Myocyte (in vitro differentiated cells): ENCODE measurements around the gene AGAP1. TPM values are rescaled to one million over a fixed set of nuclear protein-coding genes. Genes with fewer than 3 reads are reported as not detected.

ENCODE experiments used
- DNase-seq: peaks from one replicate; pipeline ENCODE4 v3.0.0-alpha.2; 2012; ENCODE audit warnings: low read depth
- total RNA-seq: library from RNA; depleted of rRNA; stranded (reverse); fragments of >200 nt; gene quantifications from 2 replicates; pipeline ENCODE4 v1.2.3, GENCODE V29; 2014

Gene AGAP1
- total RNA-seq, 1 donor from 2014 or later, result 15.5 TPM

DNA sequence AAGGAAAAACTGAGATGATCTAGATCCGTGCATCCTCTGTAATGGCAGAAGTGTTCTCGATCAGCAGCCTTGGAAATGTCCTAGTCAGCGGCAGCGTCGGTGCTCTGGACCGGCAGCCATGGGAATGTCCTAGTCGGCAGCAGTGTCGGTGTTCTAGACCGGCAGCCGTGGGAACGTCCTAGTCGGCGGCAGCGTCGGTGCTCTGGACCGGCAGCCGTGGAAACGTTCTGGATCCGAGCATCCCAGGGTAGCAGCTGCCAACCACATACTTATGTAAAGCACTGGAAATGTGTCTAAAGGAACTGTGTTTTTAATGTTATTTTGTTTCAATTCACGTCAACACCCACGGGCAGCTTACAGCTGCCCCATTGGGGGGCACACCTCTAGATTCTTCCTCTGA lies 615.6 kb downstream of the AGAP1 start:
- DNase-seq, result no peak

DNA sequence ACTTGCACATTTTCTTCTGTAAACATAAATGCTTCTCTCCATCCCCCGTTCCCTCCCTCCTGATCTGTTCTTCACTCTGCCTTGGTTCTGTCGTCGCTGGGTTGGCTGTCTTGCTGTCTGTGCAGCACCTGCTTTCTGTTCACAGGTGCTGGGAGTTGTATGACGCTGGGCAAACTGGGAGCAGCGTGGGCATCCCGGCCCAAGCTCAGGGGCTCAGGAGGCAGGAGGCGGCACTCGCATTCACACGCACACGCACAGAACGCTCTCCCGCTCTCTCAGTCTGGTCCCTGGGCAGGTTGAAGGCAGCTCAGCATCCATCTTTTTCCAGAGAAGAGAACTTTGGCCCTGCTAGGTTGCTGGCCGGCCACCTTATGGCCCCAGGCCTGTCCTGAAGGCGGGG lies 618.6 kb downstream of the AGAP1 start:
- no peak for DNase-seq

DNA sequence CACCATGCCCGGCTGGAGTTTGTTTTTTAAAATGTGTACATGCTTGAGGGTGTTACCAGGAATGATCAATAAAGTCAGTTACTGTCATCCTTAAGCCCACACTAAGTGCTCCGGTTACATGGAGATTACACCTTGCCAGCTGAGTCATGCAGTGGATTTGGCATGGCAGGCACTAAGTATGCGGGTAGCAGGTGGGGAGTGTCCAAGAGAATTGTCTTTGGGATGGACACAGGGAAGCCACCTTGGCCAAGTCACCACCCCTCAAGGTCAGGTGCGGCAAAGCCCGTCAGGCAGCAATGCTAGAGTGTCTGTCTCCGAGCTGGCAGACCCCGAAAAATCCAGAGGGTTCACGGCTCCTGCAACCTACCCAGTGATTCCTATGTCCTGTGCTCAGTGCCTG lies 619.6 kb downstream of the AGAP1 start:
- no peak for DNase-seq

DNA sequence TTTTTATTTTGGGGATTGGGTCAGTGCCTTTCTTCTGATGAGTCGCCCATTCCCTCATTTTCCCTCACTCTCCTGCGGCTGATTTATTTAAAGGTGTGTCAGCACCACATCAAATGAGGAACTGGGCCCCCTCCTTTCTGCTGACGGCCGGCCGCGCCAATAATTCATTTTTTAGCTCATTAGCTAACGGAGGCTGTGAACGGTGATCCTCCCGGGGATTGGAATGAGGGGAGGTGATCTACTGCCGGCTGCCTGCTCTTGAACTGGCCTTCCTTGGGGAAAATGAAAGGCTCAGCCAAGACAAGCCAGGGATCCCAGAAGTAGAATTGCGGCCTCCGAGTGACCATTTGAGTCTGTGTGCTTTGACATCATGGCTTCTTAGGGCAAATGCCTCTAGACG lies 620.1 kb downstream of the AGAP1 start:
- DNase-seq, result no peak

DNA sequence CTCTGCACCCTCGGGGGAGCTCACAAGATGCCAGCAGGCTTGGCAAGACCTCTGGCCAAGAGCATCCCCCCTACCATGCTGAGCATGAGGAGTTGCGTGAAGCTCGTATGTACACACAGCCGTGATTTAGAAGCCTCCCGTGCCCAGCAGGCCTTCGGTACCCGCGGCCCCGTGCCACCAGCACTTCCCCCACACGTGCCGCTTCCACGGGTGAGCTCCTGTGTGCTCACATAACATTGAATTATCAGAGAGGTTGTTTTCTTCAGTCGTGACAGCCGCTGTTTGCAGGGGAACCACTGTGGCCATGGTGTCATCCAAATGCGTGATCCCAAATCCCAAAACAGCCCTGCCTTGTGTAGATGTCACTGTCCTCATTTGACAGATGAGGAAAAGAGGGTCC lies 621.1 kb downstream of the AGAP1 start:
- DNase-seq, result no peak

DNA sequence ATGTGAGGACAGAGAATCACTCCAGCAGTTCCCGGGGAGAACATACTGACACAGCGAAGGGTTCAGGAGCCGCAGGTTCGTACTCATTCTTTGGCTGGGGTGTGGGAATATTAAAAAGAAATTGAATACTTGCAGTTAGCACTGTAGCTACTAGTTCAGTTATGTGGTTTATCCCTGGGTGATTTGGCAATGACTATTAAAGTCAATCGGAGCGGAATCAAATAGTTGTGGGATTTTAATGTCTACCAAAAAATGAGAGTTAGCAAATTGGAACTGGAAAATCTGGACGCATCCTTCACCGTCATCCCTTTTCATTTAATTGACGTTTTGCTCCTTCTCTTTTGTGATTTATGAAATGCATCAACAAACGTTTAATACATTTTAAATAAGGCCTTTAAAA lies 623.6 kb downstream of the AGAP1 start:
- no peak for DNase-seq

DNA sequence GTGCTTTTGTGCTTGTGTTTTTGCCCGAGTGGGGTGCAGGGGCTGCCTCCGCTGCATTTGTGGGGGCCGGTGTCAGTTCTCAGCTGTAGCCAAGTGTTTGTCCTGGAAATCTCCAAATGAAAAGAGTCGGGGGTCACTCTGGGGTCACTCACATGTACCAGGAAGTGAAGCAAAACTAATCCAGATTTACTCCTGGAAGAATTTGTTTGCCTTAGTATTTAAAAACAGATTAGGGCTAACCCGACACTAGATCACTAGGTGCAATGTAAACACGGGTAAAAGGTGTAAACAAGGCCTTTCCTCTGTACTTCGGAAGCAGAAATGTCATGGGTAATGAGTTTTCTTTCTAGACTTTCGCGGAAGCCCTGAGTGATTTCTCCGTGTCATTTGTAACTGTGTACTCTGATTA lies 624.0 kb downstream of the AGAP1 start:
- DNase-seq, result no peak

DNA sequence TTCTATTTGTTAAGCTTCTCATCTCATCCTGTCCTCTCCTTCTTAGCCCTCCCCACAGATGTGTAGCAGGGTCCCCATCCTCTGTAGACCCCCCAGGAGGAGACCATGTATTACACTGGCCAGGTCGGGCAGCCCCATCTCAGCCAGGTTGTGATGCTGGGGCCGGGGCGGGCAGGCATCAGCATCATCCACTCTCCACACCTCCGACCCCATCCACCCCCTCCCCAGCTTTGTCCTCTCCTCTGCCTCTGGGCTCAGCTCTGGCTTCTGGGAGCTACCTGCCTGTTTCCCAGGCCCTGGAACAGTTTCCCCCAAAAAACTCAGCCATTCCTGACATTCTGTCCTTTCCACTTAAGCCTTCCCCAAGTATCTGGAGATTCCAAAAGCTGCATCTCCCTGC lies 625.2 kb downstream of the AGAP1 start:
- no peak for DNase-seq

DNA sequence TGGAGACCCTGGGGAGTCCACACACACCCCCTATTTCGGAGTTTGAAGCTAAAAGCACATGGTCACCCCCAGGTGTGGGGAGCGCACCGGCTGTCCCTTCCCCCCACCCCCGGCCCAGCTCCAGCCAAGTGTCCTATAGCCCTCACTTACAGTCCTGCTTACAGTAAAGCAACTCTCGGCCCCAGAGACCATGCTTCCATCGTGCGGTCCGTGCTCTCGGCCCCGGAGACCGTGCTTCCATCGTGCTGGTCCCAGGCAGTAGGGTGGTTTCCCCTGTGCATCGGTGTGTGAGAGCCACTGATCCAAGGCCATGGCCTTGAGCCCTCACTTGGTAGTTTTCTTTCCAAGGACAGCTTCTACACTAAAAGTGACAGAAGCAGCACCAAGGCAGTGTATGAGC lies 625.6 kb downstream of the AGAP1 start:
- DNase-seq, result no peak

DNA sequence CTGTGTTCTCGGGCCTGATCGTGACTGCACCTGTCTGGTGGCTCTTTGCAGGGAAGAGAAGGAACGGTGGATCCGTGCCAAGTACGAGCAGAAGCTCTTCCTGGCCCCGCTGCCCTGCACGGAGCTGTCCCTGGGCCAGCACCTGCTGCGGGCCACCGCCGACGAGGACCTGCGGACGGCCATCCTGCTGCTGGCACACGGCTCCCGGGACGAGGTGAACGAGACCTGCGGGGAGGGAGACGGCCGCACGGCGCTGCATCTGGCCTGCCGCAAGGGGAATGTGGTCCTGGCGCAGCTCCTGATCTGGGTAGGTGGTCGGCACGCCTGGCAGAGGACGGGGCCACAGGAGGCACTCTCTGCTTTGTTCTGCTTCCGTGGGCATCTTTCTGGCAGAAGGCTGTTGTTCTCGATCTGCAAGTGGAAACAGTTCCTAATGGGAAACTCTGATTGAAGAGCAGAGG lies 626.3 kb downstream of the AGAP1 start:
- no peak for DNase-seq

DNA sequence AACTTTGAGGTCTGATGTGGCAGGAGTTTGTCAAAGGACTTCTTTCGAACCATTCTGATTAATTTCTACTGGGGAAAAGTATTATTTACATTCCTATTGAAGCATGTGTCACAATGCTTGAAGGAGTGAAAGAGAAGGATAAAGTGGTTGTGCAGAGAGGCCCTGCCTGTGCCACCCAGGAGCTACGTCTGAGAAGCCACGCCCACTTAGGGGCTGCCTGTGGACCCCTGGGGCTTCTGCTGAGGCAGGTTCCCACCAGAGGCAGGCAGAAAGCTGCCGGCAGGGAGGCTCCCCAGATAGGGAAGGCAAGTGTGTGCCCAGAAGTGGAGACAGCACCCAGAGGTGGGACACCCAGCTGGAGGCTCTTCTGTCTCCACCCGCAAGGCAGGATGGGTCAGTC lies 627.0 kb downstream of the AGAP1 start:
- DNase-seq, result no peak

DNA sequence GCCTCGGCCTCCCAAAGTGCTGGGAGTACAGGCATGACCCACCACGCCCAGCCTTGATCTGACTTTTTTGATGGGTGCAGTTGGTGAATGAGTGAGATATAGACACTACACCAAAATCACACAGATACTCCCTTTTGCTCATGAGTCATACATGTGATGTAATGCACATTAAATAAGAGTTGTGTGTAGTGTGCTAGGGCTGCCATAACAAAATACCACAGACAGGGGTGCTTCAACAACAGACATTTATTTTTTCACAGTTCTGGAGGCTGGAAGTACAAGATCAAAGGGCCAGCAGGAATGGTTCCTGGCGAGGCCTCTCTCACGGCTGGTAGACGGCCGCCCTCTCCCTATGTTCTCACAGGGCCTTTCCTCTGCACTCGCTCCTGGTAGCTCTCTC lies 627.7 kb downstream of the AGAP1 start:
- no peak for DNase-seq

DNA sequence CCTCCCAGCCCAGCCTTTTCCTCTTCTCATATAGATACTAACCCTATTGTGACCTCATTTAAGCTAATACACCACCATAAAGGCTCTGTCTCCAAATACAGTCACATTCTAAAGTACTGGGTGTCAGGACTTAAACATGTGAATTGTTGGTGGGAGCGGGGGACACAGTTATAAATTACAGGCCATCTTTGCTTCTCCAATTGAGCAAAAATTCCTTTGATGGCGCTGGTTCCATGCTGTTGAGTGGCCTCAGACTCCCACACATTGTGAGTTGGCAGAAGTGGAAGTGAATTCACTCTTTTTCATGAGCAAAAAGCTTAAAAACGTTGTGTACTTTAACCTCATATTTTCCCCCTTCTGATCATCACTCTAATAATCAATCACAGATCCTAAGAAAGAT lies 628.4 kb downstream of the AGAP1 start:
- DNase-seq, result no peak

DNA sequence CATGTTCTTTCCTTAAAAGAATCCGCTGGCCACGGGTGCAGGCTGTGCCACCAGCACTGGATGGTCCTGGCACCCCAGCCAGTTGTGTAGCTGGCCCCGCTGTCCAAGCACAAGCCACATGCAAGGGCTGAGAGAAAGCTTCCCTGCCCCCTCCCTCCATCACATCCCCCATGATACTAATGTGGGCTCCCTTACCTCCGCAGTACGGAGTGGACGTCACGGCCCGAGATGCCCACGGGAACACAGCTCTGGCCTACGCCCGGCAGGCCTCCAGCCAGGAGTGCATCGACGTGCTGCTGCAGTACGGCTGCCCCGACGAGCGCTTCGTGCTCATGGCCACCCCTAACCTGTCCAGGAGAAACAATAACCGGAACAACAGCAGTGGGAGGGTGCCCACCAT lies 629.9 kb downstream of the AGAP1 start:
- DNase-seq, result no peak

DNA sequence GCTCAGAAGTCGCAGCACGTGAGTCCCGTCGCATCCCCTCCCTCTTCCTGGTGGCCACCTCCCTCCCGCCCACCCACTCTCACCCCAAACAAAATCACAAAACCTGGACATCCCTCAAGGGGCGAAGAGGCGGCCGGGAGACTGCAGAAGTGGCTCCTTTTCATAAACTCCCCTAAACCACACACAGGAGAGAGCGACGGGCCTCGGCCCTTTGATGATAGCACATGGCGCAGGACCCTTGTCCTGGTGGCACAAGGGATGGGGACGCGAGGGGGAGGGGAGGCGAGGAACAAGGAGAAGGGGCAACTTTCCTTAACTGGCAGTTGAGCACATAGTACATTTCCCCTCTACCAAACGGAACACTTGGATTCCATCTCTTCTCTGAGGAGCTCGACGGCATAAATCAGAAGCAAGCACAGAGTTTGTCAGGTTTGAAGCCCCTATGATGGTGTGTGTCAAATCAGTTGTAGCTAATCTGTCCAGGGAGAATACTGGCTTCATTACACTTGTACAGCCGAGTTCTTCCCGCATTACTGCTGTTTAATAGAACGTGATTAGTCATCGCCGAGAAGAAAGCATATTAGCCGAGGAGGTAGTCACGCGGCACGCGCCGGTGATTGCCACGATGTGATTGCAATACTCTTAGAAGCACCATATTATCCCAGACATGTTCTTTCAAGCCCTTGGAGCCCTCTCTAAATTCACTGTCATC lies 630.5 kb downstream of the AGAP1 start:
- no peak for DNase-seq

DNA sequence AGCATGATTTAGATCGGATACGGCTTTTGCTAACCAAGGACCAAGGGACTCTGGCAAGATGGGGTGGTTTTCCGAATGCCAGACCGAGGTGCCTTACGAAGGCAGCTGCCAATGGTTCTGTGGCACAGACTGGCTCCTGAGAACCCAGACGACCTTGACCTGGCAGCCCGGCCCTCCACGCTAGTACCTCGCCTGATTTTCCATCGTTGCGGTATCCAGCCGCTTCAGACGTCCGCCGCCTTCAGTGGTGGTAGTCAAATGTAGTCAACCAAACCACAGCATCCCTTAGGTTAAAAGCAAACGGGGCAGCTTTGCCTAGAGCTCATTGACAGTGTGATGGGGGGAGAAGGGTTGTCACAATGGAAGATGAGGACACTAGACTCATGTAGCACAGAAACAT lies 631.7 kb downstream of the AGAP1 start:
- DNase-seq, result no peak

DNA sequence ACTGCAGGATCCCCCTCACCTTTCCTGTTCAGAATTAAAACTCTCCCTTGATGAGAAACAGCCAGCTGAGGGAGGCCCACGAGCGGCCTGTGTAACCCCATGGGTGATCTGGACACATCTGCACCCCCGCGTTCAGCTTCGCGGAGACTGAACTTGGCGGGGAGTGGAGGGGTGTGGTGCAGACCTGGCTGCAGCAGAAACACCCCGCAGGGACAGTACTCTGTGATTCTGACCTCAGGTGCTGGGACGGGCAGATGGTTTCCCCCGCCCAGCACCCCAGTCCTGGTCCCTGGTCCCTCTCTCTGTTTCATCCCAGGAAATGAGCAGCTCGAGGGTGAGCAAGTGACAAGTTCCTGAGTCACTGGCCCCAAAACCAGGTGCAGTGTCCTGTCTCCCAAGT lies 633.2 kb downstream of the AGAP1 start:
- DNase-seq, result no peak

DNA sequence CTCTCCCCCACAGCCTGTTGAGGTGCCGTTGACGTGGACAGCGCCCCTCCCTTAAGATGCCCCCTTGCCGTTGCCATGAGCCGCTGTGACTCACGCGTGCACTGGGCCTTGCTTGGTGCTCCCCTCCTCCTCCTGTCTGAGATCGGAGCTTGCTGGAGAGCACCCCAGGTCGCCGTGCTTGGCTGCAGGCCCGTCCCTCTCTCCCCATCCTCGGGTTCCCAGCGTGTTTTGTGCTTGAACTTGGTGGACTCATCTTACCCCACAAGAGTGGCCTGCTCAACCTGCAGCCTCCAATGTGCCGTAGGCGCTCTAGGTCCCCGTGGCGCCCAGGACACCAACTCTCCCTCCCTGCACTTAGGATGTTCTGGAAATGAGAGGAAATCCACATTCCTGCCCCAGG lies 634.5 kb downstream of the AGAP1 start:
- no peak for DNase-seq

DNA sequence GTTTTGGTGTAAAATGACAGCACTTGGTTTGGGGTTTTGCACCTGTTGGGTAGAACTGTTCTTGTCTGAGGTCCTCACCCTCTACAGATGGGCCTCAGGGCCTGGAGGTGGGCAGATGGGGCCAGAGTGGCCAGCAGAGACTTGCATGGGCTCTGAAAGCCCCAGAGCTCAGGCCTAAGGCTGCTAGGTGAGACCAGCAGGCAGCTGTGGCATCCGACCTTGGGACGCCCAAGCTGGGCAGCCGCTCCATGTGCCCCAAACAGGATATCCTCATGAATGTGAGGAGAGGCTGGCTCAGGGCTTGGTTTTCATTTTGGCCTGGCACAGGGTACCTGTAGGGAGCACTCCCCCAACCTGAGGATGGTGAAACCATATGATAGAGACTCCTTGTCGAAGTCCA lies 636.1 kb downstream of the AGAP1 start:
- no peak for DNase-seq

DNA sequence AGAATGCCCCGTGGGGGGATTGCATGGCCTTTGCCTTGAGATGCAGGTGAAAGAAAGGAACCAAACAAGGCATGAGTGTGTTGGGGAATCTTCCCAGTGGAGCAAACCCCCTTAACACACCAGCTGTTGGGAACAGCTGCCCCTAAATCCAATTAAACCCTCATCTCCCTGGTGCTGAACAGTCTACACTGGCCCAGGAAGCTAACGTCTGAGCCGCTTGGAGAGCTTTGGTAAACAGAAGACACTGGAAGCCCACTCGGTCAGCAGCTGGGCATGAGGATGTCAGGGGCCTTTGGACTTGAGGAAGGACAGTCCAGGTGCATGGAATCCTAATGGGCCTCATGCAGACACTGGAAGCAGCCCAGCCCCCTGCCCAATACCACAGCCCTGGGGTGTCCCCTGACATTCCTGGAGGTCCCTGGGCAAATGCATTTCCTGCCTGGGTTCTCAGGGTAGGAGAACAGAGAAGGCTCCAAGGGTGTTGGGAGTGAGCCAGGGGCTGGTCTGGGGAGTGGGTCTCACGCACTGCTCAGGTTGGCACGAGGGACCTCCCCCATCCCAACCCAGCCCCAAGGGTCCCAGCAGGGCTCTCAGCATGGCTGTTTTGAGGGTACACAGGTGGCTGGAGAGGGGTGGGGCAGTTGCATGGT lies 636.6 kb downstream of the AGAP1 start:
- DNase-seq, result no peak

DNA sequence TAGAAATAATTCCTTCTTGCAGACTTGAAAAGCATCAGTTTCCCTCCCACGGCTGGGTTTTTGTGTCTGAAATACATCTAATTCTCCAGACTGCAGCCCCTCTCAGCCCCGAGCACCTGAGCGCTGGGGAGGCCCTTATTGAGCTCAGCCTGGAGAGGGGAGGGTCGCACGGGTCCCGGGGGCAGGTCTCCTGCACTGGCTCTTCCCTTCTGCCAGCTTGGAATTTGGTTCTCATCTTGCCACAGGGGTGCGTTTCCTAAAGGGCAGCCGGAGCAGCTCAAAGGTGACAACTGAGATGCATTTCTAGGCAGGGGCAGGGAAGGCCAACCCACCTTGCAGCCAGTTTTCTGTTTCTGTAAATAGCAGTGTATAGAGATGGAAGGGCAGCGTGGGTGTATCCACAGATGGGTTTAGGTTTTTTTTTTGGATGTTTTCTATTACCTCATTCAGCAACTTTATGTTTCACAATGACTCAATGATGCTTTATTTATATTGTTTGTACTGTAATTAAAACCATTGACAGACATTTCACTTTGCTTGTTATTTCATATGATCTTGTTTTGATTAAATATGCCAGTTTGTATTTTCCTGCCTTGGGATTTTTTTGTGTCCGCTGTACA lies 637.3 kb downstream of the AGAP1 start:
- DNase-seq, result no peak

DNA sequence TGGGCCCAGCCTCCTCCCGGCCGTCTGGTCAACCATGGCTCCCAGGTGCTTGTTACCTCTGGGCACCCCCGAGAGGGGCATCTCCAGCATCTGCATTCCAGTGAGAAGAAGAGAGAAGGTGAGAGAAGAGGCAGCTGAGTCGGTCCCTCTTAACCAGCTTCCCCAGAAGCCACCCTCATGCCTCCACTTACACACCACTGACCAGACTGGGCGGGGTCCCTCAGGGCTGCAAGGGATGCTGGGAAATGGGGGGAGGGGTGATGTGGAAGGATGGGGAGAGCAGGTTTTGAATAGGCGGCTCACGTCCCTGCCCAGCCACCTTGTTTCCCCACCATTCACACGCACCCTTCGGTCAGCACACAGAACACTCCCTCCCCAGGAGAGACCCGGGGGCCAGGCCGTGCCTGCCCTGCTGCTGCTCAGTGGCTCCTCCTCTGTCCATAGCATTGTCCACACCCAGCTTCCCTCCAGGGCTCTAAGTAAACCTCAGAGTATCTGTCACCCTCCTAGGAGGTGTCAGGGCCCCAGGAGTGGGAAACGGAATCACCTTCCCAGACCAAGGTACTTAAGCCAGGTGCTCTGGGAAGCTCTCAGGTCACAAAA lies 639.7 kb downstream of the AGAP1 start:
- DNase-seq, result no peak
